Stimulated activated effector memory CD8-positive, alpha-beta T cell treated with anti-CD3 and anti-CD28 coated beads, Interleukin-12 subunit alpha, Interleukin-12 subunit beta, amount 100 ng/mL, for 72 hours (primary cell): ENCODE measurements around the gene VWA7.

ENCODE experiments used
- ATAC-seq: fragments of 150-1000 bp; cut with Tn5 transposase; 2 replicates; pipeline ENCODE4 v1.10.0; 2021
- DNase-seq, 2 donors: peaks; one replicate each; pipeline ENCODE4 v3.0.0; 2021 to 2022; ENCODE audit warnings: low spot score in 2 of 2
- H3K27ac Mint-ChIP-seq: one replicate; pipeline ENCODE4 v1.8.0; 2022; ENCODE audit warnings: mild to moderate bottlenecking, mixed read lengths
- H3K36me3 Mint-ChIP-seq: one replicate; pipeline ENCODE4 v1.8.0; 2022; ENCODE audit warnings: mild to moderate bottlenecking, mixed read lengths
- H3K4me1 Mint-ChIP-seq: one replicate; pipeline ENCODE4 v1.8.0; 2022; ENCODE audit warnings: mixed read lengths
- H3K4me3 Mint-ChIP-seq: one replicate; pipeline ENCODE4 v1.8.0; 2022; ENCODE audit warnings: mild to moderate bottlenecking, mixed read lengths
- H3K9me3 Mint-ChIP-seq: one replicate; pipeline ENCODE4 v1.8.0; 2022; ENCODE audit warnings: mixed read lengths

Gene VWA7

GRCh38 chr6:31775633-31776484 lies 1.3 kb downstream of the VWA7 start:
- Mint-ChIP-seq H3K4me3 (peak overlapping the region; percentile 68), H3K36me3 (peaks cover 29% of the 10 kb centered on the region), H3K27ac (peak overlapping the region; percentile 91), H3K9me3 (no peaks in the 10 kb centered on the region), H3K4me1 (peaks cover 39% of the 10 kb centered on the region)
- DNase-seq, result no peak
- no peak for ATAC-seq

GRCh38 chr6:31775184-31775583 lies 1.9 kb downstream of the VWA7 start:
- no peak for DNase-seq
- H3K36me3 Mint-ChIP-seq, result peaks cover 28% of the 10 kb centered on the region
- peaks cover 39% of the 10 kb centered on the region for H3K4me1 Mint-ChIP-seq
- peak overlapping the region; percentile 91 for H3K27ac Mint-ChIP-seq
- H3K9me3 Mint-ChIP-seq, result no peaks in the 10 kb centered on the region
- no peak overlapping the region for H3K4me3 Mint-ChIP-seq
- ATAC-seq, result no peak

GRCh38 chr6:31771992-31772358 lies 5.2 kb downstream of the VWA7 start:
- Mint-ChIP-seq H3K9me3 (no peaks in the 10 kb centered on the region), H3K27ac (no peak overlapping the region), H3K4me3 (peak overlapping the region; percentile 37), H3K36me3 (peaks cover 3% of the 10 kb centered on the region), H3K4me1 (peaks cover 45% of the 10 kb centered on the region)
- ATAC-seq (no peak), DNase-seq (no peak)

GRCh38 chr6:31770860-31771259 lies 6.3 kb downstream of the VWA7 start:
- DNase-seq (no peak), ATAC-seq (no peak)
- Mint-ChIP-seq H3K36me3 (no peaks in the 10 kb centered on the region), H3K9me3 (no peaks in the 10 kb centered on the region), H3K4me3 (no peak overlapping the region), H3K27ac (no peak overlapping the region), H3K4me1 (peaks cover 34% of the 10 kb centered on the region)

GRCh38 chr6:31769684-31770371 lies 7.3 kb downstream of the VWA7 start:
- Mint-ChIP-seq H3K9me3 (no peaks in the 10 kb centered on the region), H3K36me3 (no peaks in the 10 kb centered on the region), H3K4me3 (no peak overlapping the region), H3K4me1 (peaks cover 30% of the 10 kb centered on the region), H3K27ac (peak overlapping the region; percentile 33)
- peak; percentile 77 to 93 for DNase-seq
- ATAC-seq, result peak; percentile 88

- no peak for ATAC-seq
- no peaks in the 10 kb centered on the region for H3K9me3 Mint-ChIP-seq
These were observed 8.5 kb downstream of the VWA7 start for GRCh38 chr6:31768363-31769257.

GRCh38 chr6:31767096-31767645 lies 10.0 kb downstream of the VWA7 start:
- ATAC-seq, result no peak
- H3K27ac Mint-ChIP-seq, result no peak overlapping the region
- DNase-seq, result no peak
- H3K4me3 Mint-ChIP-seq, result no peak overlapping the region
- peaks cover 31% of the 10 kb centered on the region for H3K4me1 Mint-ChIP-seq
- no peaks in the 10 kb centered on the region for H3K9me3 Mint-ChIP-seq
- peaks cover 5% of the 10 kb centered on the region for H3K36me3 Mint-ChIP-seq

More at GRCh38 chr6:31768363-31769257, 8.5 kb downstream of the VWA7 start:
- DNase-seq, result no peak
- Mint-ChIP-seq H3K36me3 (no peaks in the 10 kb centered on the region), H3K4me3 (no peak overlapping the region), H3K4me1 (peaks cover 33% of the 10 kb centered on the region), H3K27ac (no peak overlapping the region)

- Mint-ChIP-seq H3K4me3 (no peak overlapping the region), H3K4me1 (peaks cover 35% of the 10 kb centered on the region), H3K27ac (peak overlapping the region; percentile 78), H3K9me3 (no peaks in the 10 kb centered on the region), H3K36me3 (peaks cover 13% of the 10 kb centered on the region)
- ATAC-seq (no peak), DNase-seq (no peak)
These were observed 11.0 kb downstream of the VWA7 start for GRCh38 chr6:31765910-31766794.

GRCh38 chr6:31765559-31765909 lies 11.6 kb downstream of the VWA7 start:
- peak overlapping the region; percentile 78 for H3K27ac Mint-ChIP-seq
- no peaks in the 10 kb centered on the region for H3K9me3 Mint-ChIP-seq
- peaks cover 35% of the 10 kb centered on the region for H3K4me1 Mint-ChIP-seq
- no peak overlapping the region for H3K4me3 Mint-ChIP-seq
- peaks cover 20% of the 10 kb centered on the region for H3K36me3 Mint-ChIP-seq
- no peak for DNase-seq
- ATAC-seq, result no peak

- peaks cover 27% of the 10 kb centered on the region for H3K4me1 Mint-ChIP-seq
- DNase-seq (no peak), ATAC-seq (no peak)
- H3K27ac Mint-ChIP-seq, result peak overlapping the region; percentile 88
- no peaks in the 10 kb centered on the region for H3K9me3 Mint-ChIP-seq
- H3K36me3 Mint-ChIP-seq, result peaks cover 22% of the 10 kb centered on the region
- no peak overlapping the region for H3K4me3 Mint-ChIP-seq
These were observed 12.9 kb downstream of the VWA7 start for GRCh38 chr6:31764198-31764597.

- H3K36me3 Mint-ChIP-seq, result peaks cover 22% of the 10 kb centered on the region
- H3K4me1 Mint-ChIP-seq, result peaks cover 27% of the 10 kb centered on the region
- H3K9me3 Mint-ChIP-seq, result no peaks in the 10 kb centered on the region
- H3K4me3 Mint-ChIP-seq, result no peak overlapping the region
- DNase-seq, result no peak
- peak overlapping the region; percentile 88 for H3K27ac Mint-ChIP-seq
- no peak for ATAC-seq
These were observed 13.5 kb downstream of the VWA7 start for GRCh38 chr6:31763619-31763940.

- DNase-seq (no peak), ATAC-seq (no peak)
- Mint-ChIP-seq H3K4me3 (no peak overlapping the region), H3K4me1 (peaks cover 25% of the 10 kb centered on the region), H3K9me3 (no peaks in the 10 kb centered on the region), H3K27ac (peak overlapping the region; percentile 88), H3K36me3 (peaks cover 22% of the 10 kb centered on the region)
These were observed 14.1 kb downstream of the VWA7 start for GRCh38 chr6:31762878-31763618.

- H3K9me3 Mint-ChIP-seq, result no peaks in the 10 kb centered on the region
- peaks cover 18% of the 10 kb centered on the region for H3K4me1 Mint-ChIP-seq
- H3K27ac Mint-ChIP-seq, result peak within 1 kb of the TSS; percentile 88
- DNase-seq, result no peak
- H3K36me3 Mint-ChIP-seq, result peaks cover 22% of the 10 kb centered on the region
- H3K4me3 Mint-ChIP-seq, result no peak within 1 kb of the TSS
- no peak for ATAC-seq
These were observed 14.8 kb downstream of the VWA7 start, which contains the start of gene SAPCD1 for GRCh38 chr6:31762356-31762755. SAPCD1 (plus strand) TSS chr6:31762656; CDS start chr6:31763055, 399 bp downstream.

- Mint-ChIP-seq H3K9me3 (no peaks in the 10 kb centered on the region), H3K27ac (no peak overlapping the region), H3K36me3 (peaks cover 22% of the 10 kb centered on the region), H3K4me3 (no peak overlapping the region), H3K4me1 (peaks cover 17% of the 10 kb centered on the region)
- ATAC-seq, result no peak
- DNase-seq, result no peak
These were observed 15.8 kb downstream of the VWA7 start for GRCh38 chr6:31761343-31761742.
